Thyroid gland (tissue), 4 donors: ENCODE data around the gene ZSWIM6.

Experiments used
- POLR2A ChIP-seq, 2 donors: fragments of 450-650 bp; IDR thresholded peaks; one replicate each; pipeline ENCODE4 v1.6.1; 2017; ENCODE audit warnings: antibody characterized with exemption in 2 of 2, mild to moderate bottlenecking in 2 of 2, moderate library complexity in 1 of 2
- TF ChIP-seq, protein P1 (sequence below), 6 experiments: fragments of 200-600 bp in 3 of 6; fragments of 450-650 bp in 3 of 6; sonication (generic) in 3 of 6; IDR thresholded peaks; one replicate each; pipeline ENCODE4 v1.5.1; 2016 to 2019; ENCODE audit warnings: antibody characterized with exemption in 6 of 6, mild to moderate bottlenecking in 2 of 6, inconsistent platforms in 1 of 6, moderate library complexity in 1 of 6

DNA sequence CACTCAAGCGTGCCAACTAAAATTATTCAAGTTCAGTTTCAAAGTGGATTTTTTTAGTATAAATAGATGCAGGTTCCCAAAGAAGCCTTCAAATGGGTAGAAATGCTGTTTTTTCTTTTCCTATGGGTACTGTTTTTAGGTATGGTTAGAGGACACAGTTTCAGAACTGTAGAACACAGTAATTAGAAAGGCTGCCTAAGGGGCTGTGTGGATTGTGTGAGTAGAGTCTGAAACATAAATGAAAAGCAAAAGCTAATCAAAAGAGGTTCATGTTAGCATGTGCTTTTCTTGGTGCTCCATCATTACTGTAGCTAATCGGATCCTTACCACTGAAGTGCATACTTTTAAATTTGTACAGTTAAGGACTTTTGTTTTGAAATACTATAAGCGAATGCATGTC is 85.3 kb downstream of the ZSWIM6 start:
- TF ChIP-seq, protein P1, sequence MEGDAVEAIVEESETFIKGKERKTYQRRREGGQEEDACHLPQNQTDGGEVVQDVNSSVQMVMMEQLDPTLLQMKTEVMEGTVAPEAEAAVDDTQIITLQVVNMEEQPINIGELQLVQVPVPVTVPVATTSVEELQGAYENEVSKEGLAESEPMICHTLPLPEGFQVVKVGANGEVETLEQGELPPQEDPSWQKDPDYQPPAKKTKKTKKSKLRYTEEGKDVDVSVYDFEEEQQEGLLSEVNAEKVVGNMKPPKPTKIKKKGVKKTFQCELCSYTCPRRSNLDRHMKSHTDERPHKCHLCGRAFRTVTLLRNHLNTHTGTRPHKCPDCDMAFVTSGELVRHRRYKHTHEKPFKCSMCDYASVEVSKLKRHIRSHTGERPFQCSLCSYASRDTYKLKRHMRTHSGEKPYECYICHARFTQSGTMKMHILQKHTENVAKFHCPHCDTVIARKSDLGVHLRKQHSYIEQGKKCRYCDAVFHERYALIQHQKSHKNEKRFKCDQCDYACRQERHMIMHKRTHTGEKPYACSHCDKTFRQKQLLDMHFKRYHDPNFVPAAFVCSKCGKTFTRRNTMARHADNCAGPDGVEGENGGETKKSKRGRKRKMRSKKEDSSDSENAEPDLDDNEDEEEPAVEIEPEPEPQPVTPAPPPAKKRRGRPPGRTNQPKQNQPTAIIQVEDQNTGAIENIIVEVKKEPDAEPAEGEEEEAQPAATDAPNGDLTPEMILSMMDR (IDR thresholded peaks at IDR 0.05): no peak
- no peak for TF ChIP-seq POLR2A (IDR thresholded peaks at IDR 0.05)
